IMR-90 (cell line): ENCODE measurements around the gene ACTL6B.

Experiments used
- BHLHE40 ChIP-seq: fragments of 150-350 bp; IDR thresholded peaks from 2 replicates; pipeline ENCODE4 v1.6.1; 2016; ENCODE audit warnings: mild to moderate bottlenecking, low read depth, low read length
- CEBPB ChIP-seq: IDR thresholded peaks from 2 replicates; pipeline ENCODE4 v1.6.1; 2012; ENCODE audit warnings: low read depth, low read length, improper control_type of control experiment
- CHD1 ChIP-seq: IDR thresholded peaks from 2 replicates; pipeline ENCODE4 v1.6.1; 2012; ENCODE audit warnings: low read depth, low read length, improper control_type of control experiment
- CTCF ChIP-seq: conservative IDR thresholded peaks from 2 replicates; pipeline ENCODE4 v1.5.1; 2012; ENCODE audit warnings: mild to moderate bottlenecking, low read depth, low read length, improper control_type of control experiment
- ELK1 ChIP-seq: fragments of 150-350 bp; IDR thresholded peaks from 2 replicates; pipeline ENCODE4 v1.6.1; 2016; ENCODE audit warnings: low read depth, mild to moderate bottlenecking, low read length, moderate library complexity, borderline replicate concordance
- FOS ChIP-seq: fragments of 150-350 bp; IDR thresholded peaks from 2 replicates; pipeline ENCODE4 v1.6.1; 2016; ENCODE audit warnings: low read depth, low read length
- MAFK ChIP-seq: IDR thresholded peaks from 2 replicates; pipeline ENCODE4 v1.6.1; 2012; ENCODE audit warnings: low read depth, low read length, improper control_type of control experiment
- NFE2L2 ChIP-seq: fragments of 150-350 bp; IDR thresholded peaks from 2 replicates; pipeline ENCODE4 v1.6.1; 2016; ENCODE audit warnings: low read depth, mild to moderate bottlenecking, low read length
- POLR2A ChIP-seq: IDR thresholded peaks from 2 replicates; pipeline ENCODE4 v1.6.1; 2012; ENCODE audit warnings: mild to moderate bottlenecking, low read depth, low read length
- RAD21 ChIP-seq: IDR thresholded peaks from 2 replicates; pipeline ENCODE4 v1.6.1; 2012; ENCODE audit warnings: low read length, improper control_type of control experiment
- RFX5 ChIP-seq: IDR thresholded peaks from 2 replicates; pipeline ENCODE4 v1.8.0; 2012; ENCODE audit warnings: low read depth, mild to moderate bottlenecking, low read length, moderate library complexity
- SMC3 ChIP-seq: fragments of 150-350 bp; IDR thresholded peaks from 2 replicates; pipeline ENCODE4 v1.6.1; 2016; ENCODE audit warnings: low read depth, mild to moderate bottlenecking, antibody characterized with exemption, low read length, moderate library complexity
- USF2 ChIP-seq: fragments of 150-350 bp; IDR thresholded peaks from 2 replicates; pipeline ENCODE4 v1.6.1; 2017; ENCODE audit warnings: mild to moderate bottlenecking, antibody characterized with exemption, low read length, low read depth

GRCh38 chr7:100641860-100642533 is 14.3 kb downstream of the ACTL6B start:
- no peak for TF ChIP-seq CTCF
- TF ChIP-seq RAD21 = no peak
- TF ChIP-seq RFX5 = no peak
- TF ChIP-seq SMC3 = no peak
- no peak for TF ChIP-seq POLR2A
- no peak for TF ChIP-seq USF2
- no peak for TF ChIP-seq ELK1
- TF ChIP-seq FOS = no peak
- no peak for TF ChIP-seq MAFK
- no peak for TF ChIP-seq CEBPB
- TF ChIP-seq CHD1 = no peak
- no peak for TF ChIP-seq NFE2L2
- no peak for TF ChIP-seq BHLHE40
